IMR-90 (cell line): ENCODE measurements around the gene ATP5F1C. TPM values are rescaled to one million over a fixed set of nuclear protein-coding genes. Genes with fewer than 3 reads are reported as not detected.

Source experiments
- ATAC-seq: fragments of 200-7000 bp; cut with Tn5 transposase; 2 replicates; pipeline ENCODE4 v1.9.1; 2020; ENCODE audit warnings: low read depth, mild to moderate bottlenecking, moderate library complexity
- BruUV-seq: library from RNA; stranded (reverse); fragments of 400-500 nt; replicated peaks from 2 replicates; lab custom pipeline; 2021; lab: Mats Ljungman, UMichigan
- CTCF ChIA-PET: fragments of 300-600 bp; formaldehyde crosslinking; extraction: SDS; loops from one replicate; lab custom pipeline; 2021; ENCODE audit warnings: antibody characterized with exemption; lab: Yijun Ruan, JAX
- POLR2A ChIA-PET: fragments of 300-600 bp; sonication (Branson Sonifier 250); formaldehyde crosslinking; loops from one replicate; lab custom pipeline; 2022; ENCODE audit warnings: antibody characterized with exemption; ENCODE audit not compliant: unreplicated experiment; lab: Charles Lee
- DNase-seq: peaks from one replicate; pipeline ENCODE4 v3.0.0; 2013
- H2AFZ ChIP-seq: replicated peaks from 2 replicates; pipeline ENCODE3; 2013; ENCODE audit warnings: low read length, mild to moderate bottlenecking; ENCODE audit not compliant: poor library complexity
- H2AK5ac ChIP-seq: 2 replicates; pipeline ENCODE4 v1.6.1; 2013; ENCODE audit warnings: low read depth, low read length, inconsistent platforms
- H2AK9ac ChIP-seq: replicated peaks from 2 replicates; pipeline ENCODE3; 2013; ENCODE audit warnings: mild to moderate bottlenecking, low read depth, low read length, moderate library complexity; ENCODE audit not compliant: poor library complexity
- H2BK120ac ChIP-seq: 2 replicates; pipeline ENCODE4 v1.6.1; 2013; ENCODE audit warnings: low read depth, low read length, inconsistent platforms
- H2BK15ac ChIP-seq: 3 replicates; pipeline ENCODE4 v1.6.1; 2013; ENCODE audit warnings: low read depth, low read length, inconsistent platforms
- H2BK20ac ChIP-seq: 2 replicates; pipeline ENCODE4 v1.6.1; 2013; ENCODE audit warnings: low read depth, mild to moderate bottlenecking, inconsistent platforms, low read length, moderate library complexity
- H2BK5ac ChIP-seq: 2 replicates; pipeline ENCODE4 v1.6.1; 2013; ENCODE audit warnings: mild to moderate bottlenecking, low read depth, low read length, inconsistent platforms; ENCODE audit not compliant: poor library complexity, severe bottlenecking
- H3K14ac ChIP-seq: replicated peaks from 2 replicates; pipeline ENCODE4 v1.6.1; 2013; ENCODE audit warnings: low read depth, low read length, inconsistent platforms
- H3K18ac ChIP-seq: 2 replicates; pipeline ENCODE4 v1.6.1; 2013; ENCODE audit warnings: low read depth, low read length, control low read depth
- H3K23ac ChIP-seq: 2 replicates; pipeline ENCODE4 v1.6.1; 2013; ENCODE audit warnings: low read depth, low read length, inconsistent platforms
- H3K27ac ChIP-seq: 2 replicates; pipeline ENCODE4 v1.5.1; 2013; ENCODE audit warnings: mild to moderate bottlenecking, control low read depth, low read length; ENCODE audit not compliant: insufficient read depth
- H3K27me3 ChIP-seq: 2 replicates; pipeline ENCODE4 v1.6.1; 2013; ENCODE audit warnings: low read length; ENCODE audit not compliant: control insufficient read depth, insufficient read depth
- H3K36me3 ChIP-seq: 2 replicates; pipeline ENCODE4 v1.6.1; 2013; ENCODE audit warnings: low read length, mixed read lengths; ENCODE audit not compliant: control insufficient read depth, insufficient read depth
- H3K4ac ChIP-seq: 2 replicates; pipeline ENCODE4 v1.6.1; 2013; ENCODE audit warnings: low read depth, low read length, inconsistent platforms
- H3K4me1 ChIP-seq: 2 replicates; pipeline ENCODE4 v1.6.1; 2013; ENCODE audit warnings: low read length, mixed read lengths; ENCODE audit not compliant: control insufficient read depth, insufficient read depth
- H3K4me2 ChIP-seq: 2 replicates; pipeline ENCODE4 v1.6.1; 2013; ENCODE audit warnings: low read depth, mild to moderate bottlenecking, control low read depth, low read length, moderate library complexity
- H3K4me3 ChIP-seq: 2 replicates; pipeline ENCODE4 v1.5.1; 2013; ENCODE audit warnings: low read depth, mild to moderate bottlenecking, control low read depth, low read length, moderate library complexity; ENCODE audit not compliant: insufficient read depth
- H3K56ac ChIP-seq: 2 replicates; pipeline ENCODE4 v1.6.1; 2013; ENCODE audit warnings: low read length, inconsistent platforms; ENCODE audit not compliant: insufficient read depth; ENCODE audit errors: extremely low read depth
- H3K79me1 ChIP-seq, 2 experiments: 2 replicates each; pipeline ENCODE4 v1.6.1; 2013; ENCODE audit warnings: low read length in 2 of 2, inconsistent platforms in 1 of 2, low read depth in 1 of 2
- H3K9ac ChIP-seq: 2 replicates; pipeline ENCODE4 v1.6.1; 2013; ENCODE audit warnings: low read depth, low read length, control low read depth
- H3K9me1 ChIP-seq: 2 replicates; pipeline ENCODE4 v1.6.1; 2013; ENCODE audit warnings: low read length, inconsistent platforms; ENCODE audit not compliant: insufficient read depth
- H3K9me3 ChIP-seq: 2 replicates; pipeline ENCODE4 v1.6.1; 2013; ENCODE audit warnings: low read length; ENCODE audit not compliant: control insufficient read depth, insufficient read depth
- H4K20me1 ChIP-seq: 2 replicates; pipeline ENCODE4 v1.6.1; 2013; ENCODE audit warnings: low read length, inconsistent platforms; ENCODE audit not compliant: insufficient read depth
- H4K5ac ChIP-seq: 2 replicates; pipeline ENCODE4 v1.6.1; 2013; ENCODE audit warnings: mild to moderate bottlenecking, low read depth, low read length, control low read depth
- H4K8ac ChIP-seq, 2 experiments: 2 replicates each; pipeline ENCODE4 v1.6.1; 2013; ENCODE audit warnings: low read depth in 2 of 2, low read length in 2 of 2, control low read depth in 1 of 2, inconsistent platforms in 1 of 2
- H4K91ac ChIP-seq: 2 replicates; pipeline ENCODE4 v1.6.1; 2013; ENCODE audit warnings: low read depth, low read length, inconsistent platforms; ENCODE audit not compliant: insufficient read depth
- CTCF ChIP-seq: conservative IDR thresholded peaks from 2 replicates; pipeline ENCODE4 v1.5.1; 2012; ENCODE audit warnings: mild to moderate bottlenecking, low read depth, low read length, improper control_type of control experiment
- MAZ ChIP-seq: IDR thresholded peaks from 2 replicates; pipeline ENCODE4 v1.6.1; 2012; ENCODE audit warnings: low read depth, mild to moderate bottlenecking, low read length, improper control_type of control experiment, moderate library complexity, borderline replicate concordance
- POLR2A ChIP-seq: IDR thresholded peaks from 2 replicates; pipeline ENCODE4 v1.6.1; 2012; ENCODE audit warnings: mild to moderate bottlenecking, low read depth, low read length
- RAD21 ChIP-seq: IDR thresholded peaks from 2 replicates; pipeline ENCODE4 v1.6.1; 2012; ENCODE audit warnings: low read length, improper control_type of control experiment
- SMC3 ChIP-seq: fragments of 150-350 bp; IDR thresholded peaks from 2 replicates; pipeline ENCODE4 v1.6.1; 2016; ENCODE audit warnings: low read depth, mild to moderate bottlenecking, antibody characterized with exemption, low read length, moderate library complexity
- WGBS, 2 experiments: methylation state at CpG; one replicate each; pipeline versions ENCODE4 v1.1.5 to v1.1.7; 2013; ENCODE audit warnings: missing lambda C conversion rate in 2 of 2; ENCODE audit not compliant: insufficient read length in 1 of 2; ENCODE audit errors: extremely low coverage in 2 of 2; 5-methylcytosine and 5-hydroxymethylcytosine counted together
- dilution Hi-C: fragments of 300-500 bp; cut with HindIII; formaldehyde crosslinking; loops from one replicate; pipeline ENCODE4 v1.14.3; 2018; ENCODE audit warnings: low sequenced_read_pairs; ENCODE audit not compliant: unreplicated experiment
- in situ Hi-C: fragments of 300-500 bp; cut with MboI; formaldehyde crosslinking; loops from 3 replicates; pipeline ENCODE4 v1.14.3; 2019; ENCODE audit warnings: low sequenced_read_pairs, inconsistent platforms, mixed read lengths
- intact Hi-C: fragments of 100-400 bp; cut with micrococcal nuclease; formaldehyde crosslinking; loops from 2 replicates; pipeline ENCODE4 v1.10.0; 2022
- polyA plus RNA-seq, 3 experiments: library from polyadenylated mRNA; depleted of rRNA; stranded (reverse); fragments of >200 nt; gene quantifications; 2 replicates each; pipeline ENCODE4 v1.2.3, GENCODE V29; 2012; ENCODE audit warnings: low replicate concordance in 1 of 3
- total RNA-seq: library from RNA; depleted of rRNA; stranded (reverse); fragments of >200 nt; gene quantifications from 2 replicates; pipeline ENCODE4 v1.2.3, GENCODE V29; 2012

ATP5F1C gene
- total and polyA plus RNA-seq, 2 of the 4 experiments (the other 2 are of a cell fraction): 357 to 367 TPM

- H4K20me1 ChIP-seq: peaks cover 2% of the 10 kb centered on the region; the same call in 1 of the 2 replicates
- H3K9me3 ChIP-seq: no peaks in the 10 kb centered on the region
- peaks cover 12 to 28% of the 10 kb centered on the region in 2 experiments for H3K79me1 ChIP-seq
- H2BK20ac ChIP-seq: no peak overlapping the region
- DNase-seq: no peak
- H2AFZ ChIP-seq: no peak overlapping the region
- no peak overlapping the region for H3K4me2 ChIP-seq
- no peak for TF ChIP-seq POLR2A
- TF ChIP-seq MAZ: no peak
- no peak for TF ChIP-seq RAD21
- TF ChIP-seq SMC3: no peak
- TF ChIP-seq CTCF: no peak
- H3K4ac ChIP-seq: no peak overlapping the region
- ChIA-PET CTCF (interaction anchor here (0.6 to 1.4 kb wide), 3 partner anchors 11 to 68 kb away, joined by 3 read pairs; no protein-coding TSS in a partner anchor), POLR2A (no interaction called here)
- H3K14ac ChIP-seq: no peak overlapping the region
- no peak overlapping the region for H4K91ac ChIP-seq
- no peak overlapping the region for H2BK5ac ChIP-seq
- in situ Hi-C loops (no loop called here), dilution Hi-C loops (no loop called here), intact Hi-C loops (no loop called here)
- H3K56ac ChIP-seq: no peak overlapping the region
- H3K36me3 ChIP-seq: peaks cover 4% of the 10 kb centered on the region
- H3K9me1 ChIP-seq: 0 out of 2 replicates have a peak, but pooled peaks cover 2% of the 10 kb centered on the region
- no peak overlapping the region for H3K4me3 ChIP-seq
- no peaks in the 10 kb centered on the region for H3K4me1 ChIP-seq
- no peak overlapping the region for H3K18ac ChIP-seq
- no peak overlapping the region for H2AK9ac ChIP-seq
- H2BK120ac ChIP-seq: no peak overlapping the region
- ATAC-seq: no peak
- no peak overlapping the region for H2AK5ac ChIP-seq
- no peak overlapping the region for H3K9ac ChIP-seq
- WGBS, 2 experiments: no CpG with 5 or more reads among the region's 3 CpGs
- H4K8ac ChIP-seq: no peak overlapping the region
- H4K5ac ChIP-seq: no peak overlapping the region
- H3K23ac ChIP-seq: no peak overlapping the region
- H2BK15ac ChIP-seq: no peak overlapping the region
- no TSS peak for BruUV-seq
- no peak overlapping the region for H3K27ac ChIP-seq
- H3K27me3 ChIP-seq: no peaks in the 10 kb centered on the region
Observed at GRCh38 chr10:7824251-7824650, 36.3 kb downstream of the ATP5F1C start.
